ENCODE measurements around the gene RAB4B.
"Not testable (repeated sequence)": the region's sequence is repeated elsewhere in the genome, so short reads cannot be mapped to it uniquely, and the experiment has no call there.

The RAB4B gene, protein sequence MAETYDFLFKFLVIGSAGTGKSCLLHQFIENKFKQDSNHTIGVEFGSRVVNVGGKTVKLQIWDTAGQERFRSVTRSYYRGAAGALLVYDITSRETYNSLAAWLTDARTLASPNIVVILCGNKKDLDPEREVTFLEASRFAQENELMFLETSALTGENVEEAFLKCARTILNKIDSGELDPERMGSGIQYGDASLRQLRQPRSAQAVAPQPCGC

DNA sequence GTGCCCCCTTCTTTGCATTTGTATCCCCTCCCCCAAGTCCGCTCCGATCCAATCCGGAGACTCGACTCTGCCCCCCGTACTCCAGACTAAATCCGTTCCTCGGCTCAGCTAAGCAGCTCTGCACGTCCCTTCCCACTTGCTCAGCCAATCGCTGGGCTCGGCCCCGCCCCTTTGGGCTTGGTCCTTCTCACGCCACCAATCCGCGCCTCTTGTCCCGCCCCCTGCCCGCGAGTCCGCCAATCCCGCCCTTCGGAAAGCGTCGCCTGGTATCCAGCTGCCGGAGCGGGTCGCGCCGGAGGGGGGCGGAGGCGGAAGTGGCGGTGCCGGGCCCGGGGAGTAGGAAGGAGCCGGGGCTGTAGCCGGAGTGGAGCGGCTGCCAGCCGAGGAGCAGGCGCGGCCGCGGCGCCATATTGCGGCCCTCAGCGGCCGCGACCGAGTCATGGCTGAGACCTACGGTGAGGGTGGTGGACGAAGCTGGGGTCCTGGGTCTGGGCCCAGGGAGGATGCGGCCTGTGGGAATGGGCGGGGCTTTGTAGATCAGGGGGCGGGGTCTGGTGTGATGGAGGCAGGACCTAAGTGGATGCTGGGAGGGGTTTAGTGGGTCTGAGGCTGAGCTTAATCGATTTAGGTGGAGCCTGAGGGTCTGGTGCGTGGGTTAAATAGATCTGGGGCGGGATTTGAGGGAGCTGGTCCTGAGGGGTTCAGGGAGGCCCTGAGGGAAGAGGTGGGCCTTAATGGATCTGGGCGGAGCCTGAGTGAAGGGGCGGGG lies at the start of gene RAB4B:
RAB4B (plus strand) TSS at position 311 of the 769 bp plus-strand sequence; CDS start at position 440, 129 bp downstream.
- DNase-seq, result peak; percentile 92 to 100 (median 99)

DNA sequence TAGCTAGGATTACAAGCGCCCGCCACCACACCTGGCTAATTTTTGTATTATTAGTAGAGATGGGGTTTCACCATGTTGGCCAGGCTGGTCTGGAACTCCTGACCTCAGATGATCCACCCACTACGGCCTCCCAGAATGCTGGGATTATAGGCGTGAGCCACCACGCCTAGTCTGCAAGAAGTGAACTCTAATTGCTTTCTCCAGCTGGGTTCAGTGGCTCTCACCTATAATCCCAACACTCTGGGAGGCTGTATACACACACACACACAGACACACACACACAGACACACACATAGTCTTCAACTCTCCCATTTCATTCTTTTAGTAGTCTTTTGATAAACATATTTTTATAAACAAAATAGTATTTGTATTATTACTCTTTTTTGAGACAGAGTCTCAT lies 48.0 kb upstream of the RAB4B start:
- not testable (repeated sequence) for DNase-seq

- not testable (repeated sequence) for DNase-seq
Measured at GRCh38 chr19:40732304-40732703, 45.7 kb upstream of the RAB4B start.

GRCh38 chr19:40733149-40733548 lies 44.9 kb upstream of the RAB4B start:
- DNase-seq, result no peak

GRCh38 chr19:40735013-40735771 lies 42.9 kb upstream of the RAB4B start:
- no peak for DNase-seq

DNA sequence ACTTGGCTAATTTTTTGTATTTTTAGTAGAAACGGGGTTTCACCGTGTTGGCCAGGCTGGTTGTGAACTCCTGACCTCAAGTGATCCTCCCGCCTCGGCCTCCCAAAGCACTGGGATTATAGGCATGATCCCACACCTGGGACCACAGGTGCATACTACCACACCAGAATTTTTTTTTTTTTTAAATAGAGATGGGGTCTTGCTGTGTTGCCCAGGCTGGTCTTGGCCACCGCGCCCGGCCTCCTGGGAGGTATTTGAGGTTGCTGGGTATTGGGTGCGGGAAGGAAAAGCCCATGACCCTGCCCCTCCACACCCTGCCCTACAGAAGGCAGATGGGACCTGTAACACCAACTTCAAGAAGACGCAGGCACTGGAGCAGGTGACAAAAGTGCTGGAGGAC lies 41.4 kb upstream of the RAB4B start:
- DNase-seq, result no peak

GRCh38 chr19:40737102-40737644 lies 40.9 kb upstream of the RAB4B start:
- no peak for DNase-seq

- no peak for DNase-seq
Measured at GRCh38 chr19:40739030-40739839, 38.8 kb upstream of the RAB4B start.

DNA sequence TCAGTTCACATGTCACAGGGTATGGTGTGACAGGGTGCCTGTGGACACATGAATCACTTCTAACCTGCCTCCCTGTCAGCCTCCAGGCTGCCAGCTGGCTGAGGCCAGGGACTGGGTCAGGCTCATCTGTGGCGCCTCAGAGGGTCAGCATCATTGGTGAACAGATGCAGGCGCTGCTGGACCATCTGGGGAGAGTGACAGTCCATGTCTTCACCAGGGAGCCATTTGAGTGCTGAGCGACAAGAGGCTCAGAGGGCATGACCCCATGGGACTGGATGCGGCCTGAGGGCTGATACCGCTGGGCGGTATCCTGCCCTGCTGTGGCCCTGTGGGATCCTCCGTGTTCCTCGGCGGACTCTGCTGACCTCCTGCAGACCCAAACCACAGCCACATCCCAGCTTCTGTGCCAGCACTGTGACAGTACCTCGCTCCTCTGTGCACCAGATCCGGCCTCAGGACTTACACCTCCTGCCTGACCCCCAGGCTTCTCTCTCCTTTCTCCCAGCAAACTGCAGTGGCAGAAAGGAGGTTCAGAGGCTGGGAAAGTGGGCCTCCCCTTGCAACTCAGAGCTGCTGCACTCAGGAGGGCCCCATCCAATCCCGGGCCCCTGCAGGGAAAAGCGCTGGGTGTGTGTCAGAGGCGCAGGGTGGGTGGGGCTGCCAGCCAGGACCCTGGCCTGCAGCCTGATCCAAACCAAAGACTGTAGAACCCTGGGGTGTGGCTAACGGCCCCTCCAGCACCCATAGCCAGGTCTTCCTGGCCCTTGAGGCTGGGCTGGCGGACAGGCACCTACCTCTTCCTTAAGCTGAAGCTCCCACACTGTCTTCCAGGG lies 38.0 kb upstream of the RAB4B start:
- peak in 2 of 51 donors; percentile 16 to 47 for DNase-seq

DNA sequence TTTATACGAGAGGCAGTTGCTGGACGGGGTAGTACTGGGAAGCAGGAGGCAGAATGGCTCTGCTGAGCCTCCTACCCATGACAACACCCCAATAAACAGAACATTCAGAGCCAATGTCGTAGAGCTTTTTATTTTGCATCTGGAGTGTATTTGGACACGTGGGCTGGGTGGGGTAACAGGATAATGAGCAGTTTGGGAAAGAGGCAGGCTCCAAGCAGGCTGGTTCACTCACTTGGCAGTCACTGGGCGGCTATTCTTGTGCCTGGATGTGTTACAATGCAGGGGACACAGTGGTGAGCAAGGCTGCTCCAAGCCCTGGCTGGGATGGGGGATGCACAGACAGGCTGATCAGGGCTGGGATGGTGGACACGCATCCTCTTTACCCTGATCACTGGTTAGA lies 37.3 kb upstream of the RAB4B start:
- DNase-seq, result peak in 28 of 51 donors; percentile 3 to 83 (median 52)

DNA sequence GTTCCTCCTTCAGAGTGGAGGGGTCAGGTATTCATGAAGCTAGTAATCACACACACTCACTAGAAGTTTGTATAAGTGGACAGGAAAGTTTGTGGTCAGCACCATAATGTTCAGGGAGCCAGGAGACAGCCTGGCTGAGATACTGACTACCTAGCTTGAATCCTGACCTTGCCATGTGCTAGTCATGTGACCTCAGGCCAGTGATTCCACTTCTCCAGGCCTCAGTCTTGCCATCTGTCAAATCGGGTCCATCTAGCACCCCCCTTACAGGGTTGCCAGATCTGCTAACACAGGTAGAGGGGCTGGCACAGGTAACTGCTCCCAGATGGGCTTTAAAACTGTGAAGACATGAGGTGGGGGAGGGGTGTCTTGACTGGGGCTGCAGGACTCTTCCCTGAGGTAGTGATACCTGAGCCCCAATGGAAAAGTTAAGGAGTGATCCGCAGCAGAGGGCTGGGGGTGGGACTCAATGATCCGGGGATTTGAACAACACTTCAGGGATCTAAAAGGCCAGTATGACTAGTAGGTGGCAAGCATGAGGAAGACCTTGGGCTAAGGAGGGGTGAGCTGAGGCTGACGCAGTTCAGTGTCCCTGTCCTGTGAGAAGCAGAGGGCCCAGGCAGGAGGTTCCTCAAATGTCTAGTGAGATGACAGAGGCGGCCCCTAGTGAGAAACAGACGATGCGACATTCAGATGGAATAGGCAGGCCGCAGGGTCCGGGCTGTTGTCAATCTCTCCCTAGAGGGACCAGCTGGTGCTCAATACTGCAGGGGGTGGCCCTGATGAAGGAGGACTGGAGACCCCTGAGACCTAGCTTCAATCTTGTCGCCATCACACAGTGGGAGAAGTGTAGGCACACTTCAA lies 36.3 kb upstream of the RAB4B start:
- no peak for DNase-seq

DNA sequence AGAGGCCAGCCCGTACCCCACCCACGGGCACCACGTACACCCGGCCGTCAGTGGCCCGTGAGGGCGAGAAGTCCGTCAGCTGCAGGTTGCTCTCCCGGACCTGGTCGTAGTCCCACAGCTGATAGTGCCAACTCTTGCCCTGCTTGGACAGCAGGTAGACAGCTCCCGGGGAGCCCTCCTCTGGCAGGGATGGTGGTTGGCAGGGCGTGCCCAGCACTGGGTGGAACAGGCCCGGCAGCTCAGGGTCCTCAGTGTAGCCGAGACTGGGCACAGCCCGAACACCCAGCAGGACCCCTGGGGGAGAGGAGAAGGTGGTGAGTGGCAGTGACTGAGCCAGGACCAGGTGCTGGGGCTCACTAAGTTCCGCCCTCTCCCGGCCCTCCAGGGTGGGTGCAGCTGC lies 35.6 kb upstream of the RAB4B start:
- no peak for DNase-seq

GRCh38 chr19:40742886-40743285 lies 35.2 kb upstream of the RAB4B start:
- DNase-seq, result no peak

GRCh38 chr19:40743926-40744325 lies 34.1 kb upstream of the RAB4B start:
- no peak for DNase-seq

GRCh38 chr19:40744554-40745401 lies 33.3 kb upstream of the RAB4B start:
- DNase-seq, result no peak

DNA sequence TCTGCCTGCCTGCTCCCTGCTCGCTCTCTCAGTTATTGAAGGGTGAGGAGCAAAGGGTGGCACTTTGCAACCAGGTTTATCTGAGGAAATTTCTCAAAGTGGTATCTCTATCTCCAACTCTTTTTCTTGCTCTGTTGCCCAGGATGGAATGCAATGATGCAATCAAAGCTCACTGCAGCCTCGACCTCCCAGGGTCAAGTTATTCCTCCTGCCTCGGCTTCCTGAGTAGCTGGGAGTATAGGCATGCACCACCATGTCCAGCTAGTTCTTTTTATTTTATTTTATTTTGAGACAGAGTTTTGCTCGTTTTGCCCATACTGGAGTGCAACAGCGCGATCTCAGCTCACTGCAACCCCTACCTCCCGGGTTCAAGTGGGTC lies 32.7 kb upstream of the RAB4B start:
- DNase-seq, result no peak

DNA sequence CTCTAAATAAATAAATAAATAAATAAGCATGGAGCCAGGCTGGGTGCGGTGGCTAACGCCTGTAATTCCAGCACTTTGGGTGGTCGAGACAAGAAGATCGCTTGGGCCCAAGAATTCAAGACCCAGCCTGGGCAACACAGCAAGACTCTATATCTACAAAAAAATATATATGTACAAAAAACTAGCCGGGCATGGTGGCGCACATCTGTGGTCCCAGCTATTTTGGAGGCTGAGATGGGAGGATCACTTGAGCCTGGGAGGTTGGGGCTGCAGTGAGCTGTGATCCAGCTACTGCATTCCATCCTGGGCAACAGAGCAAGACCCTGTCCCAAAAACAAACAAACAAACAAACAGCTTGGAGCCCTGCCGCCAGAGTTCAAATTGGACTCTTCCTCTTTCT lies 30.5 kb upstream of the RAB4B start:
- no peak for DNase-seq
